Jurkat, Clone E6-1 (cell line): ENCODE results near the gene TANK.
A peak's percentile ranks its signal among the peaks of the same experiment; 100 is the strongest.

Experiments used
- DNase-seq: peaks from one replicate; pipeline ENCODE4 v3.0.0-alpha.2; 2011; ENCODE audit warnings: low read depth, low spot score
- H3K4me3 ChIP-seq: 2 replicates; pipeline ENCODE4 v1.5.1; 2011; ENCODE audit warnings: mild to moderate bottlenecking, low read length, control low read depth, moderate library complexity

Gene TANK

GRCh38 chr2:161208527-161209139, 48.4 kb downstream of the TANK start:
- H3K4me3 ChIP-seq, result no peak overlapping the region
- no peak for DNase-seq

- H3K4me3 ChIP-seq, result no peak overlapping the region
- DNase-seq, result no peak
Measured at GRCh38 chr2:161209902-161210301, 49.7 kb downstream of the TANK start.

GRCh38 chr2:161217597-161218185, 57.5 kb downstream of the TANK start:
- no peak for DNase-seq

GRCh38 chr2:161219211-161219610, 59.0 kb downstream of the TANK start:
- DNase-seq, result no peak
- no peak overlapping the region for H3K4me3 ChIP-seq

More at GRCh38 chr2:161217597-161218185, 57.5 kb downstream of the TANK start:
- H3K4me3 ChIP-seq, result no peak overlapping the region

GRCh38 chr2:161223139-161223732, 63.0 kb downstream of the TANK start:
- DNase-seq, result peak; percentile 59
- H3K4me3 ChIP-seq, result no peak overlapping the region

GRCh38 chr2:161228511-161229240, 68.4 kb downstream of the TANK start:
- no peak overlapping the region for H3K4me3 ChIP-seq
- DNase-seq, result no peak

GRCh38 chr2:161230959-161231358, 70.7 kb downstream of the TANK start:
- DNase-seq, result no peak
- no peak overlapping the region for H3K4me3 ChIP-seq

GRCh38 chr2:161232571-161232970, 72.3 kb downstream of the TANK start:
- DNase-seq, result no peak
- no peak overlapping the region for H3K4me3 ChIP-seq

- DNase-seq, result no peak
- no peak overlapping the region for H3K4me3 ChIP-seq
Measured at GRCh38 chr2:161233858-161234431, 73.7 kb downstream of the TANK start.

- no peak overlapping the region for H3K4me3 ChIP-seq
Measured at GRCh38 chr2:161234627-161235026, 74.4 kb downstream of the TANK start.

GRCh38 chr2:161237392-161238264, 77.4 kb downstream of the TANK start:
- no peak for DNase-seq
- H3K4me3 ChIP-seq, result no peak overlapping the region

More at GRCh38 chr2:161234627-161235026, 74.4 kb downstream of the TANK start:
- DNase-seq, result no peak

GRCh38 chr2:161238265-161238559, 78.0 kb downstream of the TANK start:
- DNase-seq, result no peak
- H3K4me3 ChIP-seq, result no peak overlapping the region

GRCh38 chr2:161238560-161239325, 78.5 kb downstream of the TANK start:
- DNase-seq, result no peak
- H3K4me3 ChIP-seq, result no peak overlapping the region

GRCh38 chr2:161239326-161240109, 79.3 kb downstream of the TANK start:
- DNase-seq, result no peak
- H3K4me3 ChIP-seq, result no peak overlapping the region

GRCh38 chr2:161241894-161242293, 81.7 kb downstream of the TANK start:
- DNase-seq, result no peak
- no peak overlapping the region for H3K4me3 ChIP-seq

GRCh38 chr2:161243312-161243711, 83.1 kb downstream of the TANK start:
- peak overlapping the region; percentile 73 for H3K4me3 ChIP-seq
- DNase-seq, result no peak

- peak overlapping the region; percentile 73 for H3K4me3 ChIP-seq
- no peak for DNase-seq
Measured at GRCh38 chr2:161243905-161244304, 83.7 kb downstream of the TANK start.
